GM21529 (cell line): ENCODE data around the gene TTPAL.

ENCODE experiments used
- ATAC-seq: cut with Tn5 transposase; IDR thresholded peaks from one replicate; pipeline ENCODE4 v1.9.1; 2021; ENCODE audit not compliant: unreplicated experiment

TTPAL gene

DNA sequence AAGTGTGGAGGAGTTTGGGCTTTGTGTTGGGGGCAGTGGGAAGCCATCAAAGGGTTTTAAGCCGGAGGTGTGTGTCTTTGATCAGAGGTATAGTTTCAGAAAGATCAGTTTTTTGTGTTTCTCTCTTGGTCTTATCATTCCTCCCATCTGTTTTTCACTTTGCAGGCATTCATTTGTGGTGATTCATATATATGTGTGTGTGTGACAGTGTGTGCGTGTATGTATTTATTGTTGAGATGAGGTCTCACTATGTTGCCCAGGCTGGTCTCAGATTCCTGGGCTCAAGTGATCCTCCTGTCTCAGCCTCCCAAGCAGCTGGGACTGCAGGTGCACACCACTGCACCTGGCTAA lies 57.3 kb downstream of the TTPAL start:
- ATAC-seq, result no peak

DNA sequence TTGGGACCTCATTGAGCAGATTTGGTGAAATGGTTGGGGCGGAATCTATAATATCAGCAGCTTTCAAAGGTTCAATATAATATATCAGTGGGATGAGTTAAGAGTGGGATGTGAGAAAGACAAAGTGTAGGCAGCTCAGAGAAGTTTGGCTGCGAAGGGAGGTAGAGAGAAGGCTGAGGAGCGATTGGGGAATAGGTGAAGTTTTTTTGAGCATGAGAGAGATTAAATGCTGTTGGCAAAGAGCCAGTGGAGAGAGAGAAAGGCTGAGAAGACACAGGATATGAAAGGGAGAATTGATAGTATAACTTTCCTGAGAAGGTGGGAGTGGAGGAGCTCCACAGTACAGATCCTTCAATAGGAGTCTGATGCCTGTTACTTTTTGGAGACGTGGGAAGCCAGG lies 58.3 kb downstream of the TTPAL start:
- no peak for ATAC-seq

DNA sequence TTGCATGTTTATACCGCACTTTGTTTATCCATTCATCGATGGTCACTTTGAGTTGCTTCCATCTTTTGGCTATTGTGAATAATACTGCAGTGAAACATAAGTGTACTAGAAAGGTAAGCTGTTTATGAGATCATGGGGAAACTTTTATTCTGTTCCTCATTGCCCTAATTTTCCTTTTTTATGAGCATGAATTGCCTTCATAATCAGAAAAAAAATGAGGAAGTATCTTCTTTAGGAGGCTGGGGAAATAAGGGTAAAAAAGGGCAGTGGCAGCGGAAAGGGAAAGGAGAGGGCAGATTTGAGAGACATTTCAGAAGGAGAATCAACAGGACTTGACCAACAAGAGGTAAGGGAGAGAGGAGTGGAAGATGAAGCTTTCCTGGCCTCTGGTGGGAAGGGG lies 60.5 kb downstream of the TTPAL start:
- ATAC-seq, result no peak

DNA sequence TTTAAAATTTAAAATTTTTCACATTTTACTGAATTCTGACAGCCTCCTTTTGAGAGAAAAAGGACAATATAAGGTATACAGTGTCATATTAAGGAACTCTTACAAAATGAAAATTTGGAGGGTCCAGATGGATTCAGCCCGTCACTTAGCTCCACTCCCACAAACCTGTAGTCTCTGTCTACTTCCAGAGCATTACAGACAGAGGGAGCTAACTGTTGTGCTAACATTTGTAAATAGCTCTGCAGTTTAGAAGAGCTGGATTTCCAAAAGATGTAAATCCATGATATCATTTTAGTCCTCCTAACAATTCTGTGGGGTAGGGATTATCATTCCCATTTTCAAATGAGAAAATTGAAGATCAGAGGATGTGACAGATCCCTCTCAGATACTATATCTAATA lies 62.3 kb downstream of the TTPAL start:
- no peak for ATAC-seq

DNA sequence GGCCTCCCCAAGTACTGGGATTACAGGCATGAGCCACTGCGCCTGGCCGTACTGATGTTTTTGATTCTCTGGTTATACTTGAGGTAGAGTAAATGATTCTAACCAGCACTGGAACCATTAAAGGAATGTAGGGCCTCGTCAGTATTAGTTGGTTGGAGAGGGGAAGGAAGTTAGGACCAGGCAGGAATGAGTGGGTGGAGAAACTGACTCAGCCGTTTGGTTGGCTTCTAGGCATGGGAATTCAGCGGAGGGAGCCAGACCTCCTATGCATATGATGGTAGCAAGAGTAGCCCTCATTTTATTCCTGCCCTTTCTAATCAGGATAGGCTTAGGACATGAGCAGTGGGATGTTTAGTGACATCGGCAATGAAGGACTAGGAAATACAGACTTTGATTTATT lies 65.2 kb downstream of the TTPAL start:
- no peak for ATAC-seq

DNA sequence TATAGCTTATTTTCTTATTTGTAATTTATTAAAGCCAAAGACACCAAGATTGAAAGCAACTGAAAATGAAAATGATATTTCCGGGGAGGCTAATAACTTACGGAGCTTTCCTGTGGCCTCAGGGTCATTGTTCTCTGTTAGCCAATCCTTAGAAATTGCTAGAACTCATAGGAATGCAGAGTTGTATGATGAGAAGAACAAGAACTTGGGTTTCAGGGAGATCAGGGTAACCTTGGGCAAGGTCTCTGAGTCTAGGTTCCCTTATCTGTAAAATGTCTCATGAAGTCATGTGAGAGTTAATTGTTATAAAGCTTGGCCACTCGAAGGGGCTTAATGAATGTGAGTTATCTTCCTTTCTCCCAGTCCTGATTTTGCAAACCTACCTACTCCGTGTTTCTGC lies 66.3 kb downstream of the TTPAL start:
- ATAC-seq, result no peak

DNA sequence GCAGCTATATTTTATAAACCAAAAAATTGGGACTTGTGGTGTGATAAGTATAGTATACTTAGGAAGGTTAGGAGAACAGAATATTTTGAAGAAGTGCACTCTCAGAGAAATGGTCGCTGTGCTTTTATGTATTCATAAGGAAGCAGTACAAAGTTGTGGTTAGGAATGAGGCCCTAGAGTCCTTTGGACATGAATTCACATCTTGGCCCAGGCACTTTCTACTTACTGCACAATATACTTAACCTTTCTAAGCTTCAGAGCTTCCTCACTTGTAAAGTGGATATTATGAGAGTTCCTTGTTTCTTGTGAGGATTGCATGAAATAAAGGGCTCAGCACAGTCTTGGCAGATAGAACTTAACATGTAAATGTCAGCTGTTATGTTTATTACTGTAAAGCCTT lies 67.2 kb downstream of the TTPAL start:
- no peak for ATAC-seq

DNA sequence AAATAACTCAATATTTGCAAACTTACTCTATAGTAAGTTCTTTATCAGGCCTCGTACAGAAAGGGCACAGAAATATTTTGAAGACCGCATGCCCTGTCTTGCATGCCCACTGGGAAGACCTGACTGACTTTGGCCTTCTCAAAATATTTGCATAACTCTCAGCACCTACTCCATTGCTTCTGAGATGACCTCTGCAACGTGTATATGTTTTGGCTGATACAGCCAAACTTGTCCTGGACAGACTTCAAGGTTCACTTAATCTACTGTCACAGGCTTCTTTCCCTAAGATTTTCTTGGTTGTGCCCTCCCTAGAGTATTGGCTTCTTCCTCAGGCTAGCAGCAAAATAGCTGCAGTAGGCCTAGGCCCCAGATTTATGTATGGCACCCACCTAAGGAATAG lies 67.7 kb downstream of the TTPAL start:
- ATAC-seq, result no peak
